GM12801 (cell line): ENCODE results near the gene FKBP10.

ENCODE experiments used
- CTCF ChIP-seq: IDR thresholded peaks from one replicate; pipeline ENCODE4 v1.5.1; 2011; ENCODE audit warnings: control low read depth; ENCODE audit not compliant: insufficient read length; ENCODE audit errors: extremely low read depth

Gene FKBP10

GRCh38 chr17:41769985-41770384 lies 42.8 kb upstream of the FKBP10 start:
- no peak for TF ChIP-seq CTCF

DNA sequence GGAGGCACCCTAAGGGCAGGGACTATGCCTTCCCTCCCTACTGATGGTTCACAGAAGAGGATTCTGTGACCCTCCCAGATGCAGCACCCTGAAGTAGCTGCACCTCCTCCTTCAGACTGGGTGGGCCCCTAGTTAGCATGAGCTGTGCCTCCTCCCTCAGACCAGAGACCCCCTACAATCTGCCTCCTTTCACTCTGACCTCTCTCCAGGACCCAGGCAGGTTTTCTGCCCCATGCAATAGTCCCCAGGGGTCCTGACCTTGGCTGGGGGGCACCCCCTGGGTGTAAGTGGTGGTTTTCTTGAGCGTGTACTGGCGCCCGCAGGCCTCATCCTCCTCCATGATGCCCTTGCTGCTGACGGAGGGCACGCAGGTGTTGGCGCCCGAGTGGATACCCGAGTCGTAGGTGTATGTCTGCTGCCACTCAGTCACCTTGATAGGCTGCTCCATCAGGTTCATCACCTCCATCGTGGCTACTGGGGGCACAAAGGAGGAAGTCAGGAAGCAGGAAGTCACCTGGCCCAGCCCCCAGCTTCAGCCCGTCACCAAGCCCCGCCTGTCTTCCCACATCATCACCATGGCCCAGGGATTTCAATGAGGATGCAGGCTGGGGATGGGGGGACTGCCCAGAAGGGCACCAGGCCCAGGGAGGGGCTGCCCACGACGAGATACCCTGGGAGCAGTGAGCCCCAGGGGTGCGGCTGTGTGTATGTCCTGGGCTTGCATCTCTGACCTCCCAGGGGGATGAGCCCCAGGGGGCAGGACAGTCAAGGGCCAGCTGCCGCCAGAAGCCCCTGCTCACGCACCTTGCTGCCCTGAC lies 41.2 kb upstream of the FKBP10 start:
- TF ChIP-seq CTCF = no peak

DNA sequence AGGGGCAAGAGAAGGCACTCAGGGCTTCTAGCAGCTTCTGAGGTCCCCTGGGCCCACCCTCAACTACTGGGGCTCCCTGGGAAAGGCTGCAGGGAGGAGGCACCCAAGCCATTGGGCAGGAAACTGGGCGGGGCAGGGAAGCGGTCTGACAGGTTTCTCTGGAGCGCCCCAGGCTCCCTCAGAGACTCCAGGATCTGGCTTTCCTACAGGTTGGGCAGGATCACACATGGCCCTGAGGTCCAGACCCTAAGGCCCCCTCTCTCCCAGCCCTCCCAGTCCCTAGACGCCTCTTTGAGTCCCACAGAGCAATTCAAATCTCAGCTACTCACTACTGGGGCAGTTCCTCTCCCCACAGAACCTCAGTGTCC lies 40.6 kb upstream of the FKBP10 start:
- no peak for TF ChIP-seq CTCF

DNA sequence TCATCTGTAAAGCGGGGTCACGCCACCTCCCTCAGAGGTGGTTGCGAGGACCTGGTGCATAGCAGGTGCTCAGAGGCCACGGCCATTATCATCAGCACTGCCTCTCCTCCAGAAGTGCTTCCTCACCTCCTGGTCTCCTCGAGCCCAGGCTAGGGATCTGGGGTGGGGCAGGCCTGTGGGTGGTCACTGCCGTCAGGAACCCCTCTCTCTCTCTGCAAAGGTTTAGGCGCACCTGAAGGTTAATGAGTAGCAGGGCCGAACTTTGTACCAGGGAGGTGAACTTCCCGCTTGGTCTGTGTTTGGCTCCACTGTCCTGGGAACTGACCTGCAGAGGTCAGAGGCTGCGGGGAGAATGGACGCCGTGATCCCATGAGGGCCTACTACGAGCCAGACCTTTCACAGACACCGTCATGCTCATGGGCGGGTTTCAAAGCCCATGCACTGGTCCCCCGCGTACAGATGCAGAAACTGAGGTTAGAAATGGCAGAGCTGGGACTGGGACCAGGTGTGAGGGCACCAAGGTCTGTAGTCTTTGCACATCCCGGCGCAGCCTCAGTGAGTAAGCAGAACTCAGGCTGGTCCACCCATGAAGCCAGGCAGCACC lies 40.1 kb upstream of the FKBP10 start:
- TF ChIP-seq CTCF = no peak

GRCh38 chr17:41773190-41773588 lies 39.6 kb upstream of the FKBP10 start:
- TF ChIP-seq CTCF = no peak

DNA sequence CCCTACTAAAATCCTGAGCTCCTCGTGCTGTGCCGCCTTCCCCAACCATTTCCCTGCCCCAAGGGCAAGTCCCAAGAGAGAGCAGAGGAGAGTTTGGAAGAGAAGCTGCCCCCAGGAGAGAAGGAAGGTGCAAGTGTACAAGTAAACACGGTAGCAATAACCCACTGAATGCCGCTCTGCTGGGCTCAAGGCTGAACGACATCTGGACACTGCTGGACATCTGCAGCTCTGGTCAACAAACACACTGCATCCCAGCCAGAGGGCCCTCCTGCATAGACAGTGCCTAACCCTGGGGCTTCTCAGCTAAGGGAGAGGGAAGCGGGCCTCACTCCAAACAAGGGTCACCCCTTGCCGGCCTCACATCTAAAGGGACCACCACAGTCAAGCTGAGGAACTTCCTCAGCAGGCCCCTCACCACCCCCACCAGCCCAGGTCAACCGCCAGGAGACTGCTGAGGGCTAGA lies 39.0 kb upstream of the FKBP10 start:
- TF ChIP-seq CTCF = no peak

GRCh38 chr17:41775394-41776226 lies 37.2 kb upstream of the FKBP10 start:
- TF ChIP-seq CTCF = no peak
